CD14-positive monocyte (primary cell): ENCODE results near the gene KYNU. TPM values are rescaled to one million over a fixed set of nuclear protein-coding genes. Genes with fewer than 3 reads are reported as not detected.
A peak's percentile ranks its signal among the peaks of the same experiment; 100 is the strongest.

Experiments used
- DNase-seq, 3 donors: peaks; one replicate each; pipeline ENCODE4 v3.0.0-alpha.2; 2011 to 2022
- H2AFZ ChIP-seq: 2 replicates; pipeline ENCODE4 v1.6.0; 2012; ENCODE audit warnings: mild to moderate bottlenecking, low read depth, low read length, inconsistent platforms; ENCODE audit not compliant: insufficient read depth, poor library complexity, severe bottlenecking
- H3K27ac ChIP-seq, 2 donors: 1 replicate in 1 of 2; 2 replicates in 1 of 2; pipeline ENCODE4 v1.5.1; 2012 to 2013; ENCODE audit warnings: low read length in 2 of 2, control low read depth in 1 of 2, inconsistent platforms in 1 of 2, low read depth in 1 of 2, mild to moderate bottlenecking in 1 of 2
- H3K27me3 ChIP-seq, 2 donors: one replicate each; pipeline versions ENCODE4 v1.6.0 to v1.6.1; 2011 to 2013; ENCODE audit warnings: low read length in 2 of 2; ENCODE audit not compliant: control insufficient read depth in 2 of 2, insufficient read depth in 2 of 2
- H3K36me3 ChIP-seq, 2 donors: replicated peaks in 1 of 2; 1 replicate in 1 of 2; 2 replicates in 1 of 2; pipeline versions ENCODE4 v1.5.1 to v1.6.1; 2012 to 2013; ENCODE audit warnings: low read length in 2 of 2, control low read depth in 1 of 2, inconsistent platforms in 1 of 2, mild to moderate bottlenecking in 1 of 2; ENCODE audit not compliant: insufficient read depth in 2 of 2, control insufficient read depth in 1 of 2
- H3K4me1 ChIP-seq, 2 donors: 1 replicate in 1 of 2; 2 replicates in 1 of 2; pipeline versions ENCODE4 v1.5.1 to v1.6.1; 2012 to 2013; ENCODE audit warnings: low read length in 2 of 2, control low read depth in 1 of 2, inconsistent platforms in 1 of 2, mild to moderate bottlenecking in 1 of 2, moderate library complexity in 1 of 2; ENCODE audit not compliant: insufficient read depth in 2 of 2, control insufficient read depth in 1 of 2
- H3K4me2 ChIP-seq: replicated peaks from 2 replicates; pipeline ENCODE3; 2012; ENCODE audit warnings: low read length, moderate library complexity, mild to moderate bottlenecking; ENCODE audit not compliant: poor library complexity, severe bottlenecking; ENCODE audit errors: extremely low read depth
- H3K4me3 ChIP-seq, 3 experiments: fragments of 200-600 bp in 1 of 3; sonication (generic) in 1 of 3; replicated peaks in 1 of 3; 1 replicate in 2 of 3; 2 replicates in 1 of 3; pipeline ENCODE4 v1.5.1; 2011 to 2013; ENCODE audit warnings: low read length in 3 of 3, mild to moderate bottlenecking in 3 of 3, control low read depth in 2 of 3, low read depth in 2 of 3, inconsistent platforms in 1 of 3, moderate library complexity in 1 of 3
- H3K79me2 ChIP-seq: 2 replicates; pipeline ENCODE4 v1.6.0; 2012; ENCODE audit warnings: mild to moderate bottlenecking, control low read depth, inconsistent platforms, low read length, moderate library complexity; ENCODE audit not compliant: insufficient read depth
- H3K9ac ChIP-seq: 2 replicates; pipeline ENCODE4 v1.6.0; 2017; ENCODE audit warnings: low read length, mild to moderate bottlenecking; ENCODE audit not compliant: insufficient read depth, poor library complexity, severe bottlenecking
- H3K9me3 ChIP-seq, 2 donors: replicated peaks in 1 of 2; 1 replicate in 1 of 2; 2 replicates in 1 of 2; pipeline versions ENCODE4 v1.5.1 to v1.6.1; 2012 to 2013; ENCODE audit warnings: low read length in 2 of 2, control low read depth in 1 of 2; ENCODE audit not compliant: control insufficient read depth in 1 of 2, insufficient read depth in 1 of 2
- H4K20me1 ChIP-seq: 2 replicates; pipeline ENCODE4 v1.6.0; 2012; ENCODE audit warnings: mild to moderate bottlenecking, low read length, control low read depth, moderate library complexity; ENCODE audit not compliant: insufficient read depth
- H3K27ac Mint-ChIP-seq, 7 donors: one replicate each; pipeline ENCODE4 v1.8.0; 2020; ENCODE audit warnings: mild to moderate bottlenecking in 7 of 7, mixed read lengths in 7 of 7, moderate library complexity in 6 of 7, inconsistent platforms in 2 of 7
- H3K27me3 Mint-ChIP-seq, 3 donors: one replicate each; pipeline ENCODE4 v1.8.0; 2021 to 2022; ENCODE audit warnings: low read depth in 3 of 3, mild to moderate bottlenecking in 3 of 3, mixed read lengths in 3 of 3, moderate library complexity in 3 of 3, inconsistent platforms in 1 of 3
- H3K36me3 Mint-ChIP-seq, 2 donors: one replicate each; pipeline ENCODE4 v1.8.0; 2020; ENCODE audit warnings: mixed read lengths in 2 of 2, inconsistent platforms in 1 of 2, mild to moderate bottlenecking in 1 of 2
- H3K4me1 Mint-ChIP-seq: one replicate; pipeline ENCODE4 v1.8.0; 2020; ENCODE audit warnings: mild to moderate bottlenecking, mixed read lengths
- H3K4me3 Mint-ChIP-seq, 2 donors: one replicate each; pipeline ENCODE4 v1.8.0; 2020; ENCODE audit warnings: mild to moderate bottlenecking in 2 of 2, mixed read lengths in 2 of 2, moderate library complexity in 1 of 2
- H3K9me3 Mint-ChIP-seq, 7 donors: one replicate each; pipeline ENCODE4 v1.8.0; 2020 to 2022; ENCODE audit warnings: mixed read lengths in 7 of 7, mild to moderate bottlenecking in 6 of 7, moderate library complexity in 6 of 7, inconsistent platforms in 2 of 7
- WGBS: methylation state at CpG from one replicate; pipeline ENCODE4 v1.1.5; 2013; ENCODE audit warnings: missing lambda C conversion rate; ENCODE audit not compliant: insufficient coverage; 5-methylcytosine and 5-hydroxymethylcytosine counted together
- intact Hi-C, 2 donors: fragments of 100-400 bp; cut with micrococcal nuclease; formaldehyde crosslinking; loops; one replicate each; pipeline versions ENCODE4 v1.15.0 to v1.15.1; 2023
- polyA minus RNA-seq: library from RNA; depleted of rRNA, polyadenylated mRNA; stranded (reverse); fragments of >200 nt; gene quantifications from 2 replicates; pipeline ENCODE4 v1.2.3, GENCODE V29; 2012
- polyA plus RNA-seq, 3 donors: library from polyadenylated mRNA; depleted of rRNA in 1 of 3; unstranded in 2 of 3; stranded (reverse) in 1 of 3; fragments of 300-500 nt in 2 of 3; fragments of >200 nt in 1 of 3; fragmentation: Illumina TruSeq in 2 of 3; gene quantifications; 1 replicate in 2 of 3; 2 replicates in 1 of 3; pipeline ENCODE4 v1.2.3, GENCODE V29; 2012 to 2021
- total RNA-seq, 12 experiments: library from RNA in 1 of 12; stranded (reverse) in 1 of 12; fragments of 120-200 nt in 1 of 12; gene quantifications; one replicate each; pipeline ENCODE4 v1.2.4 and lab custom pipeline; 2013 to 2026; ENCODE audit warnings: mixed read lengths in 6 of 12, inconsistent platforms in 1 of 12
- TF ChIP-seq, protein P1 (sequence below): fragments of 200-600 bp; IDR thresholded peaks from one replicate; pipeline ENCODE4 v1.8.0; 2022; ENCODE audit warnings: antibody characterized with exemption, mild to moderate bottlenecking

The KYNU gene
- total RNA-seq (2013): 180 TPM
- polyA plus RNA-seq (100 to 1,000 TPM in 2 of 3 donors, 10 to 100 TPM in 1; 40.7 to 132 (median 131) TPM), polyA minus RNA-seq (33.1 and 43.5 TPM in 2 replicates), total RNA-seq (lab: John Stamatoyannopoulos, UW) (263 to 2,450 (median 604) reads per million in 11 experiments)

GRCh38 chr2:142877216-142877838 lies at the start of gene KYNU:
Gene KYNU, plus strand, starts transcription at chr2:142877664. Its CDS starts 7,704 bp downstream, at chr2:142885368.
- no peak within 1 kb of the TSS for H2AFZ ChIP-seq
- peak within 1 kb of the TSS; percentile 73 to 89 for H3K4me3 Mint-ChIP-seq
- peak; percentile 65 to 85 (median 85) for DNase-seq
- peak within 1 kb of the TSS; percentile 93 to 100 (median 96) for H3K27ac Mint-ChIP-seq
- peak within 1 kb of the TSS; percentile 70 to 99 (median 81) for H3K4me3 ChIP-seq
- peak within 1 kb of the TSS; percentile 71 for H3K9ac ChIP-seq
- peaks cover 2 to 13% of the 10 kb centered on the region in 2 donors for H3K36me3 ChIP-seq
- H3K4me1 ChIP-seq: peaks cover 64 to 76% of the 10 kb centered on the region in 2 donors
- peaks cover 51% of the 10 kb centered on the region for H3K79me2 ChIP-seq
- H3K4me2 ChIP-seq: peak within 1 kb of the TSS; percentile 83
- peaks cover under 1 to 5% (median 4%) of the 10 kb centered on the region in 7 donors for H3K9me3 Mint-ChIP-seq
- intact Hi-C loops: no loop called here
- peaks cover 0 to 2% (median 0%) of the 10 kb centered on the region in 3 donors for H3K27me3 Mint-ChIP-seq
- peaks cover 73% of the 10 kb centered on the region for H3K4me1 Mint-ChIP-seq
- peak within 1 kb of the TSS; percentile 64 to 91 for H3K27ac ChIP-seq
- H4K20me1 ChIP-seq: peaks cover 18% of the 10 kb centered on the region
- TF ChIP-seq, protein P1, sequence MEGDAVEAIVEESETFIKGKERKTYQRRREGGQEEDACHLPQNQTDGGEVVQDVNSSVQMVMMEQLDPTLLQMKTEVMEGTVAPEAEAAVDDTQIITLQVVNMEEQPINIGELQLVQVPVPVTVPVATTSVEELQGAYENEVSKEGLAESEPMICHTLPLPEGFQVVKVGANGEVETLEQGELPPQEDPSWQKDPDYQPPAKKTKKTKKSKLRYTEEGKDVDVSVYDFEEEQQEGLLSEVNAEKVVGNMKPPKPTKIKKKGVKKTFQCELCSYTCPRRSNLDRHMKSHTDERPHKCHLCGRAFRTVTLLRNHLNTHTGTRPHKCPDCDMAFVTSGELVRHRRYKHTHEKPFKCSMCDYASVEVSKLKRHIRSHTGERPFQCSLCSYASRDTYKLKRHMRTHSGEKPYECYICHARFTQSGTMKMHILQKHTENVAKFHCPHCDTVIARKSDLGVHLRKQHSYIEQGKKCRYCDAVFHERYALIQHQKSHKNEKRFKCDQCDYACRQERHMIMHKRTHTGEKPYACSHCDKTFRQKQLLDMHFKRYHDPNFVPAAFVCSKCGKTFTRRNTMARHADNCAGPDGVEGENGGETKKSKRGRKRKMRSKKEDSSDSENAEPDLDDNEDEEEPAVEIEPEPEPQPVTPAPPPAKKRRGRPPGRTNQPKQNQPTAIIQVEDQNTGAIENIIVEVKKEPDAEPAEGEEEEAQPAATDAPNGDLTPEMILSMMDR: peak; percentile 61
- H3K36me3 Mint-ChIP-seq: peaks cover 27 to 33% of the 10 kb centered on the region in 2 donors
- no peaks in the 10 kb centered on the region for H3K9me3 ChIP-seq
- WGBS: no CpG with 5 or more reads among the region's 2 CpGs
- no peaks in the 10 kb centered on the region for H3K27me3 ChIP-seq

DNA sequence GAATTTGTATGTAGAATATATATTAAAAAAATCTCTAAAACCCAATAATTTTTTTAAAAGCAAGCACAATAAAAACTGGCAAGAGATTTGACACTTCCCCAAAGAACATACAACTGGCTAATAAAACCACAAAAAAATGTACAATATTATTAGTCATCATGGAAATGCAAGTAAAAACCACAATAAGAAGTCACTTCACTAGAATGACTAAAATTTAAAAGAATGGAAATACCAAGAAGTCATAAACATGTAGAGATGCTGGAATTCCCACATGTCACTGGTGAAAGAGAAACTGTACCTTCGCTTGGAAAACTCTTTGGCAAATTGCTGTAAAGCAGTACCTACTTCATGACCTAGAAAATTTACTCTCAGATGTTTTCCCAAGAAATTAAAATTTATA lies 43.4 kb upstream of the KYNU start:
- H3K27ac Mint-ChIP-seq: peak overlapping the region in 1 of 7 donors; percentile 20
- WGBS: no CpG with 5 or more reads among the region's 1 CpG
- H3K4me1 ChIP-seq: peaks cover 0 to 14% of the 10 kb centered on the region in 2 donors
- H3K4me3 ChIP-seq: no peak overlapping the region
- H3K9ac ChIP-seq: no peak overlapping the region
- no peaks in the 10 kb centered on the region for H3K36me3 Mint-ChIP-seq
- TF ChIP-seq, protein P1: no peak
- H3K36me3 ChIP-seq: no peaks in the 10 kb centered on the region
- no peak overlapping the region for H2AFZ ChIP-seq
- H3K27me3 ChIP-seq: no peaks in the 10 kb centered on the region
- H3K9me3 ChIP-seq: no peaks in the 10 kb centered on the region
- peaks cover 3 to 9% (median 5%) of the 10 kb centered on the region in 3 donors for H3K27me3 Mint-ChIP-seq
- intact Hi-C loops: loop anchor here in 1 of 2 donors (10.0 kb wide), 1 partner anchor 51 kb away; no protein-coding TSS in a partner anchor
- H3K79me2 ChIP-seq: no peaks in the 10 kb centered on the region
- H3K4me2 ChIP-seq: no peak overlapping the region
- H3K27ac ChIP-seq: no peak overlapping the region
- no peak overlapping the region for H3K4me3 Mint-ChIP-seq
- H3K4me1 Mint-ChIP-seq: peaks cover 10% of the 10 kb centered on the region
- peaks cover 0 to 2% (median 0%) of the 10 kb centered on the region in 7 donors for H3K9me3 Mint-ChIP-seq
- peak in 2 of 3 donors; percentile 23 to 87 for DNase-seq
- no peaks in the 10 kb centered on the region for H4K20me1 ChIP-seq
